ENCODE results near the gene ZBTB26.
A peak's percentile ranks its signal among the peaks of the same experiment; 100 is the strongest.
"Not testable (repeated sequence)": the region's sequence is repeated elsewhere in the genome, so short reads cannot be mapped to it uniquely, and the experiment has no call there.

Gene ZBTB26

GRCh38 chr9:122929796-122930354, 1.4 kb downstream of the ZBTB26 start:
- DNase-seq (ENCODE audit: low read depth in 1 of 2, low spot score in 1 of 2): no peak

- no peak for DNase-seq (ENCODE audit: low read depth in 1 of 2, low spot score in 1 of 2)
These were observed 7.4 kb downstream of the ZBTB26 start for GRCh38 chr9:122923947-122924346.

GRCh38 chr9:122922713-122923112, 8.6 kb downstream of the ZBTB26 start:
- DNase-seq (ENCODE audit: low read depth in 1 of 2, low spot score in 1 of 2): no peak

- no peak for DNase-seq (ENCODE audit: low read depth in 1 of 2, low spot score in 1 of 2)
These were observed 13.0 kb downstream of the ZBTB26 start for GRCh38 chr9:122918310-122918709.

GRCh38 chr9:122912964-122913673, 18.2 kb downstream of the ZBTB26 start, which contains the start of gene ZBTB6:
Gene ZBTB6, minus strand, starts transcription at chr9:122913323. Its CDS starts 1,251 bp downstream, at chr9:122912072.
- DNase-seq (ENCODE audit: low read depth in 1 of 2, low spot score in 1 of 2): peak; percentile 46 to 48

- no peak for DNase-seq (ENCODE audit: low read depth in 1 of 2, low spot score in 1 of 2)
These were observed 18.7 kb downstream of the ZBTB26 start for GRCh38 chr9:122912671-122912963.

GRCh38 chr9:122906122-122906521, 25.2 kb downstream of the ZBTB26 start:
- not testable (repeated sequence) for DNase-seq (ENCODE audit: low read depth in 1 of 2, low spot score in 1 of 2)

GRCh38 chr9:122904823-122905710, 26.2 kb downstream of the ZBTB26 start, which contains the start of gene RC3H2:
Gene RC3H2, minus strand, starts transcription at chr9:122905359. Its CDS starts 7,850 bp downstream, at chr9:122897509.
- peak; percentile 86 to 92 for DNase-seq (ENCODE audit: low read depth in 1 of 2, low spot score in 1 of 2)

GRCh38 chr9:122904466-122904822, 26.9 kb downstream of the ZBTB26 start:
- DNase-seq (ENCODE audit: low read depth in 1 of 2, low spot score in 1 of 2): no peak

- DNase-seq (ENCODE audit: low read depth in 1 of 2, low spot score in 1 of 2): no peak
These were observed 30.5 kb downstream of the ZBTB26 start for GRCh38 chr9:122900791-122901190.

GRCh38 chr9:122897969-122898368, 33.3 kb downstream of the ZBTB26 start:
- DNase-seq (ENCODE audit: low read depth in 1 of 2, low spot score in 1 of 2): no peak

- DNase-seq (ENCODE audit: low read depth in 1 of 2, low spot score in 1 of 2): no peak
These were observed 42.8 kb downstream of the ZBTB26 start for GRCh38 chr9:122888480-122888879.

GRCh38 chr9:122883125-122883524, 48.2 kb downstream of the ZBTB26 start:
- DNase-seq (ENCODE audit: low read depth in 1 of 2, low spot score in 1 of 2): no peak

- no peak for DNase-seq (ENCODE audit: low read depth in 1 of 2, low spot score in 1 of 2)
These were observed 51.9 kb downstream of the ZBTB26 start for GRCh38 chr9:122879443-122879842.

GRCh38 chr9:122875523-122875922, 55.8 kb downstream of the ZBTB26 start:
- DNase-seq (ENCODE audit: low read depth in 1 of 2, low spot score in 1 of 2): no peak

GRCh38 chr9:122867276-122867675, 64.0 kb downstream of the ZBTB26 start:
- DNase-seq (ENCODE audit: low read depth in 1 of 2, low spot score in 1 of 2): not testable (repeated sequence)

GRCh38 chr9:122866079-122866478, 65.2 kb downstream of the ZBTB26 start:
- DNase-seq (ENCODE audit: low read depth in 1 of 2, low spot score in 1 of 2): no peak
